Non-pigmented ciliary epithelial cell (primary cell): ENCODE measurements around the gene RPL13.
"Not testable (repeated sequence)": the region's sequence is repeated elsewhere in the genome, so short reads cannot be mapped to it uniquely, and the experiment has no call there.

Experiments used
- DNase-seq: peaks from one replicate; pipeline ENCODE4 v3.0.0-alpha.2; 2010; ENCODE audit warnings: low read depth

The RPL13 gene

GRCh38 chr16:89563639-89564392 lies 3.3 kb downstream of the RPL13 start:
- DNase-seq = no peak

GRCh38 chr16:89564476-89565255 lies 4.2 kb downstream of the RPL13 start:
- DNase-seq = no peak

GRCh38 chr16:89565256-89565505 lies 4.7 kb downstream of the RPL13 start:
- no peak for DNase-seq

GRCh38 chr16:89565506-89566372 lies 5.3 kb downstream of the RPL13 start:
- no peak for DNase-seq

GRCh38 chr16:89567656-89568594 lies 7.4 kb downstream of the RPL13 start:
- no peak for DNase-seq

GRCh38 chr16:89569506-89570341 lies 9.2 kb downstream of the RPL13 start:
- no peak for DNase-seq

GRCh38 chr16:89570342-89570923 lies 10.0 kb downstream of the RPL13 start:
- DNase-seq = no peak

- not testable (repeated sequence) for DNase-seq
Measured at GRCh38 chr16:89570983-89571598, 10.6 kb downstream of the RPL13 start.

GRCh38 chr16:89571636-89572035 lies 11.2 kb downstream of the RPL13 start:
- DNase-seq = no peak

GRCh38 chr16:89572073-89572484 lies 11.6 kb downstream of the RPL13 start:
- DNase-seq = no peak

- no peak for DNase-seq
Measured at GRCh38 chr16:89572485-89573205, 12.2 kb downstream of the RPL13 start.

- no peak for DNase-seq
Measured at GRCh38 chr16:89573826-89574680, 13.6 kb downstream of the RPL13 start.

- no peak for DNase-seq
Measured at GRCh38 chr16:89574681-89575246, 14.3 kb downstream of the RPL13 start.

- no peak for DNase-seq
Measured at GRCh38 chr16:89575247-89576152, 15.0 kb downstream of the RPL13 start, which contains the start of gene CPNE7. TSS of gene CPNE7 (plus strand) at chr16:89575758. CDS start at chr16:89575898, 140 bp downstream.

GRCh38 chr16:89576153-89577054 lies 15.9 kb downstream of the RPL13 start:
- DNase-seq = no peak
